ENCODE results near the gene CLMP.

CLMP gene

GRCh38 chr11:123151796-123152195 lies 43.3 kb downstream of the CLMP start:
- DNase-seq (ENCODE audit: low read depth), result no peak
- no peak overlapping the region for H3K4me3 ChIP-seq (replicated peaks; ENCODE audit: low read depth, low read length)
- TF ChIP-seq CTCF (IDR thresholded peaks at IDR 0.05; ENCODE audit: low read length, missing control alignments), result no peak

GRCh38 chr11:123151366-123151765 lies 43.7 kb downstream of the CLMP start:
- TF ChIP-seq CTCF (IDR thresholded peaks at IDR 0.05; ENCODE audit: low read length, missing control alignments), result no peak
- DNase-seq (ENCODE audit: low read depth), result no peak
- no peak overlapping the region for H3K4me3 ChIP-seq (replicated peaks; ENCODE audit: low read depth, low read length)

- H3K4me3 ChIP-seq (replicated peaks; ENCODE audit: low read depth, low read length), result no peak overlapping the region
- DNase-seq (ENCODE audit: low read depth), result no peak
- no peak for TF ChIP-seq CTCF (IDR thresholded peaks at IDR 0.05; ENCODE audit: low read length, missing control alignments)
These were observed 44.2 kb downstream of the CLMP start for GRCh38 chr11:123150882-123151281.

- no peak for TF ChIP-seq CTCF (IDR thresholded peaks at IDR 0.05; ENCODE audit: low read length, missing control alignments)
- no peak for DNase-seq (ENCODE audit: low read depth)
- no peak overlapping the region for H3K4me3 ChIP-seq (replicated peaks; ENCODE audit: low read depth, low read length)
These were observed 46.1 kb downstream of the CLMP start for GRCh38 chr11:123148965-123149364.

- H3K4me3 ChIP-seq (replicated peaks; ENCODE audit: low read depth, low read length), result no peak overlapping the region
- DNase-seq (ENCODE audit: low read depth), result no peak
- TF ChIP-seq CTCF (IDR thresholded peaks at IDR 0.05; ENCODE audit: low read length, missing control alignments), result no peak
These were observed 49.4 kb downstream of the CLMP start for GRCh38 chr11:123145661-123146060.

GRCh38 chr11:123145220-123145619 lies 49.8 kb downstream of the CLMP start:
- DNase-seq (ENCODE audit: low read depth), result peak; percentile 94
- no peak for TF ChIP-seq CTCF (IDR thresholded peaks at IDR 0.05; ENCODE audit: low read length, missing control alignments)
- H3K4me3 ChIP-seq (replicated peaks; ENCODE audit: low read depth, low read length), result no peak overlapping the region

GRCh38 chr11:123144707-123145106 lies 50.3 kb downstream of the CLMP start:
- no peak for TF ChIP-seq CTCF (IDR thresholded peaks at IDR 0.05; ENCODE audit: low read length, missing control alignments)
- no peak for DNase-seq (ENCODE audit: low read depth)
- H3K4me3 ChIP-seq (replicated peaks; ENCODE audit: low read depth, low read length), result no peak overlapping the region

All from fibroblast of pulmonary artery (primary cell).